ENCODE data around the gene BBS4.

GRCh38 chr15:72737061-72737460 lies 51.1 kb downstream of the BBS4 start:
- TF ChIP-seq ZFHX2 (tag by site-specific recombination; conservative IDR thresholded peaks at IDR 0.05), result no peak
- no peak for TF ChIP-seq GFI1B (tag by site-specific recombination; IDR thresholded peaks at IDR 0.05)
- no peak for TF ChIP-seq ZNF354C (tag by site-specific recombination; IDR thresholded peaks at IDR 0.05; ENCODE audit: borderline replicate concordance, low read depth)
- no peak for TF ChIP-seq PRDM1 (tag by site-specific recombination; IDR thresholded peaks at IDR 0.05)
- no peak for TF ChIP-seq ZNF521 (tag by site-specific recombination; IDR thresholded peaks at IDR 0.05)
- TF ChIP-seq KLF9 (tag by site-specific recombination; IDR thresholded peaks at IDR 0.05; ENCODE audit: low read depth), result no peak
- TF ChIP-seq CTCF (tag by site-specific recombination; IDR thresholded peaks at IDR 0.05), result no peak
- TF ChIP-seq ZNF239 (tag by site-specific recombination; IDR thresholded peaks at IDR 0.05), result no peak
- TF ChIP-seq PRDM10 (tag by site-specific recombination; IDR thresholded peaks at IDR 0.05), result no peak
